ENCODE data around the gene CBX7. TPM values are rescaled to one million over a fixed set of nuclear protein-coding genes. Genes with fewer than 3 reads are reported as not detected.
A peak's percentile ranks its signal among the peaks of the same experiment; 100 is the strongest.

Gene CBX7
- total RNA-seq, 1 donor from 2014 or later: 5.9 TPM

- Mint-ChIP-seq H3K27ac (ENCODE audit: unreplicated experiment) (no peak overlapping the region), H3K4me1 (ENCODE audit: low read depth, unreplicated experiment) (no peaks in the 10 kb centered on the region), H3K36me3 (ENCODE audit: unreplicated experiment) (no peaks in the 10 kb centered on the region), H3K9me3 (ENCODE audit: unreplicated experiment) (peaks cover 3% of the 10 kb centered on the region), H3K27me3 (ENCODE audit: unreplicated experiment) (peaks cover 6% of the 10 kb centered on the region), H3K4me3 (ENCODE audit: unreplicated experiment) (no peak overlapping the region)
- TF ChIP-seq CTCF (IDR thresholded peaks at IDR 0.05; ENCODE audit: partially characterized antibody, unreplicated experiment): no peak
- DNase-seq: no peak
These were observed 2.9 kb upstream of the CBX7 start for GRCh38 chr22:39155421-39155820.

- Mint-ChIP-seq H3K4me1 (ENCODE audit: low read depth, unreplicated experiment) (no peaks in the 10 kb centered on the region), H3K36me3 (ENCODE audit: unreplicated experiment) (no peaks in the 10 kb centered on the region), H3K4me3 (ENCODE audit: unreplicated experiment) (peak overlapping the region; percentile 85), H3K27ac (ENCODE audit: unreplicated experiment) (peak overlapping the region; percentile 54), H3K27me3 (ENCODE audit: unreplicated experiment) (peaks cover 6% of the 10 kb centered on the region), H3K9me3 (ENCODE audit: unreplicated experiment) (peaks cover 3% of the 10 kb centered on the region)
- DNase-seq: no peak
- TF ChIP-seq CTCF (IDR thresholded peaks at IDR 0.05; ENCODE audit: partially characterized antibody, unreplicated experiment): no peak
These were observed 789 bp upstream of the CBX7 start for GRCh38 chr22:39153220-39153717.

DNA sequence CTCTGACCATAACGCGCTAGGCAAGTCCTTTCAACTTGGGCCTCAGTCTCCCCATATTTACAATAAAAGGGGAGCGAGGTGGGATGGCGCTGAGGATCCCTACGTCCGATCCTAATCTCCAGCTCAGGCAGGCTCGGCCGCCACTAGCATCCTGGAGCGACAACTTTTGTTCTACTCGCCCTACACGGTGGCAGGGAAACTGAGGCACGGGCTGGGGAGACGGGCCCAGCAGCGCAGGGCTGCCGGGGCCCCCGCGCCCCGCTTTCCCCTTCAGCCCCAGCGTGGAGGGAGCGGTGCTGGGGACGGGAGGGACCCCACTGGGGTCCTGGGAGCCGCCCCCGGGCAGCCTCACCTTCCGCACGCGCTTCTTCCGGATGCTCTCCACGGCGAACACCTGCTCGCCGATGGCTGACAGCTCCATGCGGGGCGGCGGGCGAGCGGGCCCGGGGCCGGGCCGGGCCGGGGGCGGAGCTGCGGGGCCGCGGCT lies 413 bp downstream of the CBX7 start:
- H3K4me1 Mint-ChIP-seq (ENCODE audit: low read depth, unreplicated experiment): no peaks in the 10 kb centered on the region
- no peak for DNase-seq
- peak overlapping the region; percentile 70 for H3K4me3 Mint-ChIP-seq (ENCODE audit: unreplicated experiment)
- H3K9me3 Mint-ChIP-seq (ENCODE audit: unreplicated experiment): peaks cover 3% of the 10 kb centered on the region
- H3K36me3 Mint-ChIP-seq (ENCODE audit: unreplicated experiment): no peaks in the 10 kb centered on the region
- H3K27me3 Mint-ChIP-seq (ENCODE audit: unreplicated experiment): peaks cover 6% of the 10 kb centered on the region
- no peak overlapping the region for H3K27ac Mint-ChIP-seq (ENCODE audit: unreplicated experiment)
- TF ChIP-seq CTCF (IDR thresholded peaks at IDR 0.05; ENCODE audit: partially characterized antibody, unreplicated experiment): no peak

- TF ChIP-seq CTCF (IDR thresholded peaks at IDR 0.05; ENCODE audit: partially characterized antibody, unreplicated experiment): no peak
- no peaks in the 10 kb centered on the region for H3K4me1 Mint-ChIP-seq (ENCODE audit: low read depth, unreplicated experiment)
- no peak overlapping the region for H3K27ac Mint-ChIP-seq (ENCODE audit: unreplicated experiment)
- H3K9me3 Mint-ChIP-seq (ENCODE audit: unreplicated experiment): peaks cover 3% of the 10 kb centered on the region
- DNase-seq: no peak
- H3K4me3 Mint-ChIP-seq (ENCODE audit: unreplicated experiment): peak overlapping the region; percentile 64
- H3K27me3 Mint-ChIP-seq (ENCODE audit: unreplicated experiment): peaks cover 6% of the 10 kb centered on the region
- no peaks in the 10 kb centered on the region for H3K36me3 Mint-ChIP-seq (ENCODE audit: unreplicated experiment)
These were observed 1.0 kb downstream of the CBX7 start for GRCh38 chr22:39151329-39151975.

- TF ChIP-seq CTCF (IDR thresholded peaks at IDR 0.05; ENCODE audit: partially characterized antibody, unreplicated experiment): no peak
- Mint-ChIP-seq H3K4me3 (ENCODE audit: unreplicated experiment) (peak overlapping the region; percentile 64), H3K27ac (ENCODE audit: unreplicated experiment) (no peak overlapping the region), H3K9me3 (ENCODE audit: unreplicated experiment) (peaks cover 5% of the 10 kb centered on the region), H3K4me1 (ENCODE audit: low read depth, unreplicated experiment) (no peaks in the 10 kb centered on the region), H3K27me3 (ENCODE audit: unreplicated experiment) (peaks cover 8% of the 10 kb centered on the region), H3K36me3 (ENCODE audit: unreplicated experiment) (no peaks in the 10 kb centered on the region)
- no peak for DNase-seq
These were observed 1.6 kb downstream of the CBX7 start for GRCh38 chr22:39150848-39151215.

All from glutamatergic neuron (in vitro differentiated cells).